Right lobe of liver (tissue), 4 donors: ENCODE measurements around the gene MYO15B.

Experiments used
- CTCF ChIP-seq, 4 donors: fragments of 200-600 bp in 3 of 4; fragments of 450-650 bp in 1 of 4; IDR thresholded peaks; one replicate each; pipeline versions ENCODE4 v1.5.1 to v1.8.0; 2016 to 2022; ENCODE audit warnings: antibody characterized with exemption in 4 of 4, mild to moderate bottlenecking in 2 of 4
- POLR2A ChIP-seq: fragments of 450-650 bp; IDR thresholded peaks from one replicate; pipeline ENCODE4 v1.6.1; 2017; ENCODE audit warnings: antibody characterized with exemption, mild to moderate bottlenecking
- donor health status: DM: no; HTN: no; CAD: no.
- donor health status: DM: no; HTN: no; CAD: no.
- donor health status: DM: no; HTN: yes; CAD: no.

- TF ChIP-seq CTCF (IDR thresholded peaks at IDR 0.05) = no peak
- TF ChIP-seq POLR2A = no peak
These were observed 40.5 kb upstream of the MYO15B start for GRCh38 chr17:75547091-75547490.
